Suppressor macrophage treated with lipopolysaccharide for 1 hour (primary cell): ENCODE results near the gene FARP1.

ENCODE experiments used
- DNase-seq, 3 donors: peaks; one replicate each; pipeline ENCODE4 v3.0.0-alpha.2; 2020 to 2022

Gene FARP1

DNA sequence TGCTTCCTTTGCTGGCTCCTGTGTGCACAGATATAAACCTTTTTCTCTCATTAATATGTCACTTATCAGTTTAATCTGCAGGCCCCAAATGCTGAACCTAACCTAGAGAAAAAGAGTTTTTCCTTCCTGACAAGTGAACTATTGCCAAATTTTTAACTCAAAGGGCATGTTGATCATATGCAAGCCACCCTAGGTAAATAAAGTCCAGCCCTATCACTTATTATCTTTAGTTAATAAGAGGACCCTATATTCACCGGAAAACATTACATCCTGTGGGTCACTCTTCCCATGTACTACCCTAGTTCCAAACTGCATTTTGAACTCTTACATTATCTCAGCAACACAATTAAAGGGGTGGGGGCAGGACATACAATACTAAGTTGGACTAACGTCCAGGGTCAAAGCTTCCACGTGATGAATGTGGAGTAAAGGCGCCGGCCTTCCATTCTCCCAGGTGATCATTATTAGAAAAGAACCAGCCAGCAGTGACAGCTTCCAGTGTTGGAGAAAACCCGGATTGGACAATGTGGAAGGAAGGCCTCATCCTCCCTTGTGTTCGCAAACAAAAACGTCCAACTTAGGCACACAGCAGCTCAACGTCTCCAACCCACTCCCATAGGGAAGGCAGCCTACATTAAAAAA, 347.4 kb downstream of the FARP1 start:
- DNase-seq = no peak

GRCh38 chr13:98490866-98491265, 348.0 kb downstream of the FARP1 start:
- DNase-seq = no peak

DNA sequence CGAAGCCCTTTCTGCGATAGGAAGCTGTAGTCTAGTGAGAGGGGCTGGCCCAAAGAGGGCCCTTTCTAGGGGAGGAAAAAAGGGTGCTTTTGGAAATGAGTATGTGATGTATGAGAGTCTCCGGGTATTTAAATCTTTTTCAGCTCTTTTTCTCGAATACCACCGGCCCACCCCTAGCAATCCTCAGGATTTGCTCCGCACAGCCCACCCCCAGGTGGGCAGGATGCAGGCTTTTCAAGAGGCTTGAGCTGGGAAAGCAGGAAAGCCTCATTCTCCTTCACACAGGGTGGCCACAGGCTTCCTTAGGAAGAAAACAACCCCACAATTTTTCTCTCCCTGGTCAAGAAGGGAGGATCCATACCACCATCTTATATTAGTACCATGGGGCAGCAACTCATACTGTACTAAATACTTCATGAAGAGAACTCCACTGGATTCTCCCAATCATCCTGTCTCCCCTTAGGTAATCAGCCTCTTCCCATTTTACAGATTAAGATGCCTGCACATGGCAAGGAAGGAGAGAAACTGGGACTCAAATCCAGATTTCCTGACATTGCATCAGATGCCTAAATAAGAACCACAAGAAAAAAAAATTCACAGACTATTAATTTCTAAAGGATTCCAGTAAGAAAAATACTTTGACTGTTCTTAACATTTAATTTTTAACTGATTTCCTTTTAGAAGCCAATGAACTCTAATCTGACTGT, 349.6 kb downstream of the FARP1 start:
- DNase-seq = no peak

DNA sequence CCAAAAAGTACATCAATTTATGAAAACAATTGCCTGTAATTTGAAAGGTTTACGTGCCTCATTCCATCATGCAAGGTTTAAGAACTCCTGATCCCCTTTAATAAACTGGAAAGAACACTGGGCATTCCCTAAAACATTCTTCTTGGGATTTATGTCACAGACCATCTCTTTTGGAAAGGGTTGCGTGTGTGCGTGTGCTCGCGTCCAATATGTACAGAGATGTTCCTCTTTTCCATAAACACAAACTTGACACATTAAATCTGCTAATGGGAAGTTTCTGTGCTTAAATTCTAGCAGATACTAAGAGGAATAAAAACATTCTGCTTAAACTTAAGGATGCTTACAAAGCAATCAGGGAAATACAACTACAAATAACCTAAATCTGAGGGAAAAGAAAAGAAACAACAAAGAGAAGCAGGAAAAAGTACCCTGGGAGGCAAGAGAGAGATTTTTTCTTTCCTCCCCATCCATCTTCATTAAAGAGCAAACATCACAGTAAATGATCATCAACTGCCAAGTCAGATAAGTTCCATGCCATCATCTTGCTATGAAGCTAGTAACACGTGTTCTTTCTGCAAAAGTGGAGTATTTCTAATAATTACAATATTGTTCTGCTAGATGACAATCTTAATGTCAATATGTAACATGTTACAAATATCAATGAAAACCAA, 350.3 kb downstream of the FARP1 start:
- peak in 2 of 3 donors; percentile 39 to 42 for DNase-seq

GRCh38 chr13:98494769-98495168, 351.9 kb downstream of the FARP1 start:
- no peak for DNase-seq

- DNase-seq = peak in 1 of 3 donors; percentile 42
Measured at GRCh38 chr13:98495627-98496478, 353.0 kb downstream of the FARP1 start.

- DNase-seq = no peak
Measured at GRCh38 chr13:98496479-98496791, 353.5 kb downstream of the FARP1 start.

DNA sequence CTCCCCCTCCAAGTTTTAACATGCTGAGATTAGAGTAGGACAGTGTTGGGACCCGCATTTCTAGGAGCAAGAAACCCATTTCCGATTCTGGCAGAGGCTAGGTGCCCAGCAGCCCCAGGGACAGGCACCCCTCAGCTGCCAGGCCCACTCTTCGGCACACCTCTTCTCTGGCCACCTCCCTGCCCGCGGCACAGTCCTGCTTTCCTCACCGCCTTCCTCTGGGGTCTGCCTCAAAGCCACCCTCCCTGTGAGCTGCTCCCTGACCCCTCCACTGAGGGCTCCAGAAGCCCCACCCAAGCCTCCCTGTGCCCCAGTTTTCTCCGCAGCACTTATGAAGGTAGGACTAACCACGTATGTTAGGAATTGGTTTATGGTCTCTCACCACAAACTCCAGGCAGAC, 354.1 kb downstream of the FARP1 start:
- DNase-seq = no peak

- DNase-seq = no peak
Measured at GRCh38 chr13:98500963-98501421, 358.1 kb downstream of the FARP1 start.

GRCh38 chr13:98503175-98504028, 360.5 kb downstream of the FARP1 start:
- no peak for DNase-seq

- DNase-seq = no peak
Measured at GRCh38 chr13:98504029-98504351, 361.1 kb downstream of the FARP1 start.

GRCh38 chr13:98504371-98504963, 361.6 kb downstream of the FARP1 start:
- DNase-seq = peak in 1 of 3 donors; percentile 31
